HG03342 (cell line): Measurements from ENCODE around the gene RLF.
A peak's percentile ranks its signal among the peaks of the same experiment; 100 is the strongest.

Experiments used
- ATAC-seq: cut with Tn5 transposase; IDR thresholded peaks from one replicate; pipeline ENCODE4 v1.9.1; 2021; ENCODE audit warnings: mild to moderate bottlenecking, moderate library complexity; ENCODE audit not compliant: unreplicated experiment

The RLF gene

DNA sequence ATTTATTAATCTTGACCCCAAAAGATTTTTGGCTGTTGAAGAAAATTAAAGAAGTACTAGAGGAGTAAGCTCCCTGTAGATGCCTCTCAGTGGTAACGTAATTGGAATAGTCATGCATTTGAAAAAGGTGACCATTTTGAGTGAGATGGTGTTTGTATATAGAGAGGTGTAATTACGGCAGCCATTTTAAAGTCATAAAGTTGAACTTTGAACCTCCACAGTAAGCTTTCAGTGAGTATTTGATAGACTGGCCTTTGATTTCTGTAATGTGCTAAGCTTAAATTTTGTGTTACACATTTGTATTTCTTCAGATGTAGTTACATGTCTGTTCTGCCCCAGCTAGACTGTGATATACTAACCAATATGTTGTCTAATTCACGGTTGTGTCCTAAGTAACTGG, 65.0 kb downstream of the RLF start:
- no peak for ATAC-seq

DNA sequence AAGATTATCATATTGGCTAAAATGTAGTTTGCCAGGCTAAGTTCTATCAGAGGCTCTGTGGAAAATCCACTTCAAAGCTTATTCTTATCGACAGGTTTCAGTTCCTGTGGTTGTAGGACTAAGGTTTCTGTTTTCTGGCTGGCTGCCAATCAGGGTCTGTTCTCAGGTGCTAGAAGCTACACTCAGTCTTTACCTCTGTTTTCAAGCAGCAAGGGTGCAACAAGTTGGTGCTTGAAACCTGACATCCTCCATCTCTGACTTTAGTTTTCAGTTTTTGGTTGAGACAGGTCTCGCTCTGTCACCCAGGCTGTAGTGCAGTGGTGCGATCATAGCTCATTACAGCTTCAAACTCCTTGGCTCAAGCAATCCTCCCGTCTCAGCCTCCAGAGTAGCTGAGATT, 71.3 kb downstream of the RLF start:
- ATAC-seq, result peak; percentile 89

DNA sequence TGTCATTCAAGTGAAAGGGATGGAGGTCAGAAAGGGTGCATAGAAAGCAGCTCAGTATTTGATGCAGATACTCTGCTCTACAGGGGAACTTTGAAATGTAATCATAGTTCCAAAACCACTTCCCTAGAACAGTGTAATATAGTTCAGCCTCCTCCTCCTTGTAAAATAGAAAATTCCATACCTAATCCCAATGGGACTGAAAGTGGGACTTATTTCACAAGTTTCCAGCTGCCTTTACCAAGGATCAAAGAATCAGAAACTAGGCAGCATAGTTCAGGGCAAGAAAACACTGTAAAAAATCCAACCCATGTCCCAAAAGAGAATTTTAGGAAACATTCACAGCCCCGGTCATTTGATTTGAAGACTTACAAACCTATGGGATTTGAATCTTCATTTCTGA, 78.4 kb downstream of the RLF start:
- no peak for ATAC-seq

DNA sequence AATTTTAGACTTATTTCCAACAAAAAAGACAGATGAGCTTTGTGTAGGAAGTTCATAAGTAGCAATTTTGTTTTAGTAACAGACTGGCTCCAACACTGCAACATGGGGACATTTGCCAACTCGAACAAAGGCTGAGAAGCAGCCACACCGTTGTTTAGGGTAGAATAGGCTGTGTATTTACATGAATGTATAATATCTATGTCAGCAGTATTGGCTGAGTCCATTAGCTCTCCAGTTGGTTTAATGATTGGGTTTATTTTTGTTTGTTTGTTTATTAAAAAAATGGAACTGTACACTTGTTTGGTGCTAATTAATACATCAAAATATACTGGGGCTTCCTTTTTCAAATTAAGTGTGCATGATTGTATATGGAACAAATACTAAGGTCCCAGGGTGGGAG, 79.2 kb downstream of the RLF start:
- no peak for ATAC-seq

DNA sequence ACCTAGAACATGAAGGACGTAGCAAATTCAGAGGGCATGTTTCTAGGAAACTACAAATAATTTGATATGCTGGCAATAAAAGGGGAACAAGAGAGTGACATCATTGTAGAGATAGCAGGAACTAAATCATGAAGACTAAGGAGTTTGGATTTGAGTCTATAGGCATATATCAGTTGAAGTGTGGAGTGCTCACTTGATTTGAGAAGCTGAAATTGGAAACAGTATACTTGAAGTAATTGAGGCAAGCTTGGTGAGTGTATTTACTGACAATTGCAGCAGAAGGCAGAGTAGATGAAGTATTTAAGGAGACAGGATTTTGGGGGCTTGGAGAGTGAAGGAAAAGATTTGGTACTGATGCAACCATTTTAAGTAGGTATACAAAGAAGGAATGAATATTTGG, 80.2 kb downstream of the RLF start:
- ATAC-seq, result peak; percentile 20

DNA sequence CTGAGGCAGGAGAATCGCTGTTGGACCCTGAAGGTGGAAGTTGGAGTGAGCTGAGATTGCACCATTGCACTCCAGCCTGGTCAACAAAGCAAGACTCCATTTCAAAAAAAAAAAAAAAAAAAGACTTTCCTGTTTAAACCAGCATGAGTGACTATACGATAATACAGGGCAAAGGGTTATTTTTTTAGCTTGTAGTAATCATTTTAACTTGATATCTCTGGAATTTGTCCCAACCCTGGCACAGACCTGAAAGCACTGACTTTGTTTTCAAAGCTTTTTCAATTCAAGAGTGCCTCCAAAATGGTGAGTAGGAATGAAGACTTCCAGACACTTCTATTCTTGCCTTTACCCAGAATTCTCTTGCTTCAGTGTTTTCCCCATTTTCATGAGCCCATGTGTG, 82.2 kb downstream of the RLF start:
- ATAC-seq, result no peak

DNA sequence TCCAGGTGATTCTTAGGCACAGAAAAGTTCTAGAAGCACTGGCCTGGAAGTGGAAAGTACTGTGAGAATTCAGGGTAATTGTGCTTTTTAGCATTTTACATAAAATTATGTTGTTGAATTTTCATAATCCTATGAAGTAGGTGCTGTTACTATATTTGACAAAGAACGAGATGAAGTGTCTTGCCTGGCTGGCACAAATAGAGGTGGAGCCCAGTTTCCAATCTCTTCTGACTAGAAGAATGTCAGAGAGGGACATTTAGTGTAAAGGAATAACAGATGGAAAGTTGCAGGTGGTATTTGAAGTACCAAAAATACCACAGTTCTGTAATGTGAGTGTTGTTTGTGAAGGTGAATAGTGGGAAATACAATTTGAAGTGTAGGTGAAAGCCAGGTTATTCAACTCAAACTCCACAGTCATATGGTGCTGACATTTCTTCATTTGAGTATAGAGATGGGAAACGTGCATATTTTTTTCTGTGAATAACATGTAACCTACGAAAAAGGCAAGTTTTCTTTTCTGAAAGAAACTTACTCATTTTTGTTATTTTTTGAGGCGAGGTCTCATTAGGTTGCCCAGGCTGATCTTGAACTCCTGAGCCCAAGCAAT, 83.1 kb downstream of the RLF start:
- no peak for ATAC-seq

DNA sequence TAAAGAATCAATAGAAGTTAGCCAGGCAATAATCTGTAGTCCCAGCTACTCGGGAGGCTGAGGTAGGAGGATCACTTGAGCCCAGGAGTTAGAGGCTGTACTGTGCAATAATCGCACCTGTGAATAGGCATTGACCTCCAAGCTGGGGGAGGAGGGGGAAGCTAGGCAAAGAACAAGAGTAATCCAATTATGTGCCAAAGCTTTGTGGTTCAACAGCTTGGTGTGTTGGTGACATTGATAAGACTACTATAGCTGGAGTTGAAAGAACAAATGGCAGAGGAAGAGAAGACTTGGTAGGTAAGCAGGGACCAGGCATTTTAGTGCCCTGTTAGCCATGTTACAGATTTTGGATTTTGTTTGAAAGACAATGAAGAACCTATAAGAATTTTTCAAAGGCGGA, 84.5 kb downstream of the RLF start:
- no peak for ATAC-seq

DNA sequence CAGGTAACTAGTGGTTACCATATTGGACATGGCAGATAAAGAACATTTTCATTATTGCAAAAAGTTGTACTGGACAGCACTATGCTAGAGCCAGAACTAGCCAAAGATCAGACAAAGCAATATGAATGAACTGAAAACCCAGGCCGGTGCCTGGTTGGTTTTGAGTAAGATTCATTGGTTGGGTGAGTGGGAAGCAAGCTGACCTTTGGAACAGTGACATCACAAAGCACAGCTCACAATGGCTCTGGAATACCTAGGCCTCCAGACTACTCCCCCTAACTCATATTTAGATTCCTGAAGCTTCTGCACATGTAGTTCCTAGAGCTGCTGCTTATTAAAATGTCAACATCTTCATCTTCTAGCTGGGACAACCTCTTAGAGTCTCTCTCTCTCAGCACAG, 86.5 kb downstream of the RLF start, which contains the start of gene TMCO2:
Gene TMCO2, plus strand, starts transcription at position 283 of the 400 bp plus-strand sequence. Its CDS starts 57 bp downstream, at position 340.
- ATAC-seq, result no peak

DNA sequence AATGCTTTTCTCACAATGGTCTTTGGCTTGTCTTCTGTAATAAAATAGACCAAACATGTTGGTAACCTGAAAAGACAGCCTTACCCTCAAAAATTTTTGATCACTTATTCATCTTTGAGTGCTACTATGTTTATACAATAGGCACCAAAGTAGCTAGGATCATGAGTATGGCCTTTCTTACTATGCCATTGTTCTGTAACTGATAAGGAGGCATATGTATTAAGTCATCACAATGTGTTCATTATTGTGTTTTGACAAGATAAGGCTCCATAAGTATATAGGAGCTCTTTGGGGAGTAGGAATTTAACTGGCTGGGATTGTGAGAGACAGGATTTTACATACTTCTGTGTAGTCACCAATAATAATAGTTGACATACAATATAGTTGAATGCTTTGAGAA, 87.2 kb downstream of the RLF start:
- no peak for ATAC-seq

DNA sequence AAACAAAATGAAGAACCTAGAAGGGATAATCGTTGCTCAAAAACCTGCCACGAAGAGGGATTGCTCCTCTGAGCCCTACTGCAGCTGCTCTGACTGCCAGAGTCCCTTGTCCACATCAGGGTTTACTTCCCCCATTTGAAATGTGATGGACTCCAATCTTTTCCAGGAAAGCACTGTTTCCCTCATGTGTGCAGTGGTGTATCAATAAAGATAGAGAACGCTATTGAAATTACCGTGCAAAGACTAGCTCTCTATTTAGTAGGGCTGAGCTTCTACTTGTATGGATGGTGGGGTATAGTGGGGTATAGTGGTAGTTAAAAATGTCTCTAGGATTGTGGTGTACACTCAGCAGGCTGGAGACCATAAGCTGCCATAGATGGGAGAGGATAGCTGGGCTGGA, 90.3 kb downstream of the RLF start:
- no peak for ATAC-seq

DNA sequence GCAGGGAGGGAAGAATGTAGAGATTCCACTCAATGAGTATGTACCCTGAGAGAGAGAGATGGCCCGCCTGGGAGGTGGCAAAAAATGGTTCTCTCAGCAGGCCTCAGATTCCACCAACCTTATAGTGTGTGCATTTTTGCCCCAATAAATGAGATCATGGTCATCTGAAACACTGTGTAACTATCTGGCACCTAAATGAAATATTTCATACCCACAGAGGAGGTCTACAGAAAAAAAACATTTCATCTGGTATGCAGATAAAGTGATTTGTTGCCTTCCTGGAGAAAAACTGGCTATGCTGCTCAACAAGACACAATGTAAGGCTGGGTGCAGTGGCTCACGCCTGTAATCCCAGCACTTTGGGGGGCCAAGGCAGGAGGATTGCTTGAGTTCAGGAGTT, 91.4 kb downstream of the RLF start:
- no peak for ATAC-seq

DNA sequence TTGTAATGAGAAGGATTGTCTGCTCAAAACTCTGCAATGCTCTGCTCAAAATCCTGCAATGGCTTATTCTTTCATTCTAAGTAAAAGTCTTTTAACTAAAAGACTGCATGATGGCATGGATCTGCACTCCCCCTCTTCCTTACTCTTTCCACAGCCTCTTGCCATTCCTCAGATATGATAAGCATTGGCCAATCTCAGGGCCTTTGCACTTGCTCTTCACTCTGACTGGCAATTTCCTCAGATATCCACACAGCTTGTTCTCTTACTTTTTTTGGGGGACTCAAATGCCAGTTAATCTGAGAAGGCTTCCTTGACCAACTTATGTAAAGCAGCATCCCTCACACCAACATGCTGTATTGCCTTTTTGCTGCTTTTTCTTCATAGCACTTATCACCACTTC, 94.0 kb downstream of the RLF start:
- no peak for ATAC-seq

DNA sequence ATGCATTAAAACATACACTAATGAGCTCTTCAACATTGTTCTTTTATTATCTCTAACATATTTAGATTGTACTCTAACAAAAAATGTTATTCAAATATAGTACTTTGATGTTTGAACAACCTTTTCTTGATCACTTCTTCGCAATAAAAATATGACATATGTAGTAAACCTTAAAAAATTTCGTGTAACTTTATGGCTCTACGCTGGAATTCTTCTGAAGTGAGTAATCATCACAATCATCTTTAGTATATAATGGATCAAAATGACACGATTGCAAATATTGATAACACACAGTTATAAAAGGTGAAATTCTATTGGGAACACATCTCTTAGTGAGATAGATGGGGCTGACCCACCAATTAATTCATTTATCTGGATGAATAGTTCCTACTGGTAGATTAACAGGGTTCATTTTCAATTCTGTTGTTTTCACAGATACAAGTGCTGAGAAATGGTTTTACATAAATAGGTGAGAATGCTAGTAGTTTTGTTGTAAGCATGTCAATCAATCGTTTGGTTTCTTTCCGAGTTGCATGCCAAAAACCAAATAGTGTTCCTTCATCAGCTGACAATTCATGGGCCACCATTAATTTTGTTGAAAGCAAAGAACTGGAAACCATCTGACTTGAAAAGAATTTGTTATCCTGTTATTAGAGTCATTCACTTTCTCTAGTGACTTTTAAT, 95.4 kb downstream of the RLF start:
- ATAC-seq, result no peak

DNA sequence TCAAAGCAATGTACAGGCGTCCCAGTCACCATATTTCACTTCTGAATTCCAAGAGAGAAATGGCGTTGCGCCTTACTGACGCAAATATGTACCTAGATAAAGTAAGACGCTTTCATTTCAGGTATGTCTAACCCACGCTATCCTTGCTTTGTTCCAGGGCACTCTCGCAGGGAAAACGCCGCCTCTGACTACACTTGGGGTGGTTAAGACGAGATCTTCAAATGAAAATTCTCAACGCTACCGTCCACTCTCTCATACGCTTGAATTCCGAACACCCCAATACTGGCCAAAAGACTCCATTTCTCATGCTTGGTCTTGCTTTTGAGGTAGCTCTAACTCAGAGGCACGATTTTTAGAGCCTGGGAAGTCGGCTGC, 96.1 kb downstream of the RLF start:
- peak; percentile 5 for ATAC-seq

DNA sequence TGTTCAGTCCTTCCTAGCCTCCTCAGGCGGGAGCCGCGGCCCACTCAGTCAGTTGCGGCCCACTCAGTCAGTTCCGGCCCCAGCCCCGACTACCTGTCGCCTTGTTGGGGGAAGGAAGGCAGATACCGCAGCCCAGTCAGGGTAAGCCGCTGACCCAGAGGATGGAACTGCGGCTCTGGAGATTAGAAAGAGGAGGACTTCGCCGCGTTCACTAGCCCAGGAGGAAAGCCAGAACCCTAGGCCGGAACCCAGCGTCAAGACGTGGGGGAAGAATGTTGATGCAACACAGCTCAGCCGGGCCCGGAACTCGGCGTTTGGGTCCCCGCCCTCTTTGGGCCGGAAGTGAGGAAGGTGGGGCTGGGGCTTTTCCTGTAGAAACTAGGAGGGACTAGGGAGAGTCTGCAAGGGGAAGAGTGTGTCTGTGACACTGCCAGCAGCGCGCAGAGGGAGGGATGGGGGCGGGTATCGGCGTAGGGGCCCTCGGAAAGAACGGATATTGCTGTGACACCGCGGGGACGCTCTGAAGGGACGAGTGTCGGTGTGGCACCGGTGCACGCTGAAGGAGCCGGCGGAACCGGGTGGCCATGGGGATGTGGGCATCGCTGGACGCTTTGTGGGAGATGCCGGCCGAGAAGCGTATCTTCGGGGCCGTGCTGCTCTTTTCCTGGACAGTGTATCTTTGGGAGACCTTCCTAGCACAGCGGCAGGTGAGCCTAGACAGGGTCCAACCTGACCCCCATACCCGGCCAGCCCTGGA, 96.7 kb downstream of the RLF start, which contains the start of gene ZMPSTE24:
Gene ZMPSTE24, plus strand, starts transcription at position 549 of the 757 bp plus-strand sequence. Its CDS starts 36 bp downstream, at position 585.
- ATAC-seq, result peak; percentile 88

DNA sequence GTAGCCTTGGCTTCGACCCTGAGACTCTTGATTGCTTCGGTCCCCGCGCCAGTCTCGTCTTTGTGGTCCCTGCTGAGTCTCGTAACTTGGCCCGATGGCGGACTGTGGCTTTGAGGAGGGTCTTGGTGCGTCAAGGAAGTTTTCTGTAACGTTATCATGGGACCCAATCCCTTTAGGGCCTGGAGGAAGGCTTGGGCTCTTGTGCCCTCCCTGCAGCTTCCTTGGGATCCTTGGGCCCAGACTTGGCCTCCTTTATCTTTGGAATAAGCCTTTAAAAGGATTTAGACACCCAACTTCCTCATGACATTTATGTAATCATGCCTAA, 97.2 kb downstream of the RLF start:
- ATAC-seq, result no peak

DNA sequence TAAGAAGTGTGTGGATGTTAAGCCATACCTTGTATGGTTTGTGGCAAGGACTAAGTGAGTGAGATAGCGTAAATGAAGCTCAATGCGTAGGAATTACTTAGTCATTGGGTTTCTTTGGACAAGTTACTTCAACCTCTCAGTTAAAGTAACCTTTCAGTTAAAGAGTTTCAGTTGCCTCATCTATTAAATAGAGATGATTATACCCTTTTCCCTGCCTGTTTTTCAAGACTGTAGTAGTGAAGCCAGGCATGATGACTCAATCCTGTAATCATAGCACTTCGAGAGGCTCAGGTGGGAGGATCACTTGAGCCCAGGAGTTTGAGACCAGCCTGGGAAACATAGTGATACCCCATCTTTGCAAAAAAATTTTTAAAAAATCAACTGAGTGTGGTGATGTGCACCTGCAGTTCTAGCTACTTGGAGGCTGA, 103.2 kb downstream of the RLF start:
- ATAC-seq, result no peak

DNA sequence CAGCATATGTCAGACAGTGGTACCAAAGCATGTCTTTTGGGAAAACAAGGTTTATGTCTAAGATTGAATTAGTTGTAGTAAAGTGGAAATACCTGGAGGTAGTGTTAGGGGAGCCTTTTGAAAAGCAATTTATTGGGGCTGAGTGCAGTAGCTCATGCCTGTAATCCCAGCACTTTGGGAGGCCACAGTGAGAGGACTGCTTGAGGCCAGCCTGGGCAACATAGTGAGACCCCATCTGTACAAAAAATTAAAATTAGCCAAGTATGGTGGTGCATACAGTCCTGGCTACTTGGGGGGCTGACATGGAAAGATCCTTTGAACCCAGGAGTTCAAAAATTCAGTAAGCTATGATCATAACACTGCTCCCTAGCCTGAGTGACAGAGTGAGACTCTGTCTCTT, 104.1 kb downstream of the RLF start:
- ATAC-seq, result no peak

DNA sequence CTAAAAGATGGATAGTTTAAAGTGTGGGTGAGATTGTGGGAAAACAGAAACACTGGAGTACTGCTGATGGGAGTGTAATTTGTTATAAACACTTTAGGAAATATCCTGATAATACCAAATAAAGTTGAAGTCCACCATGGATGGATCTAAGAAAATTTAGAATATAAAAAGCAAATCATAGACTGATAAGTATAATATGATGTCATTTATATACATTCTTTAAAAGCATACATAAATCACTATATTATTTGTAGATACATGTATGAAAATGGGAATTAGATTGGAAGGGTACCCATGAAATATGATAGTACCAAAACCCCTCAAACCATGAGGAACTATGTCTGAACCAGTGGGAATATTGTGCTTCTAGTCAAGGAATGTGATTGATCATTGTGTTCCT, 104.7 kb downstream of the RLF start:
- ATAC-seq, result no peak

DNA sequence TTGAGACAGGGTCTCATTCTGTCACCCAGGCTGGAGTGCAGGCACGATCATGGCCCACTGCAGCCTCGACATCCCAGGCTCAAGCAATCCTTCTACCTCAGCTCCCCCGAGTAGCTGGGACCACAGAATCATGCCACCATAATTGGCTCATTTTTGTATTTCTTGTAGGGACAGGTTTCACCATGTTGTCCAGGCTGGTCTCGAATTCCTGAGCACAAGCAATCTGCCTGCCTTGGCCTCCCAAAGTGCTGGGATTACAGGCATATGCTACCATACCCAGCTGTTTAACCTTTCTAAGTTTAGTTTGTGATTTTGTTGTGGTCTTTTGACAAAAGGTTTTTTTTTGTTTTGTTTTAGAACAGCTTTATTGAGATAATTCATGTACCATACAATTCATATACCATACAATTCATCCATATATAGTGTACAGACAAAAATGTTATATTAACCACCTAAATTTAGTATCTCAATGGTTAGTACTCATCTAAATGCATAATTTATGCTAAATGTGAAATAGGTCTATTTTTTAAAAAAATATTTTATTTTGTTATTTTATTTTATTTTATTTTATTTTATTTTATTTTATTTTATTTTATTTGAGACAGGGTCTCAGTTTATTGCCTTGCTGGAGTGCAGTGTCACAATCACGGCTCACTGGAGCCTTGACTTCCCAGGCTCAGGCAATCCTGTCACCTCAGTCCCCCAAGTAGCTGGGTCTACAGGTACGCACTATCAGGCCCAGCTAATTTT, 105.8 kb downstream of the RLF start:
- no peak for ATAC-seq
